ENCODE data around the gene TMUB1. TPM values are rescaled to one million over a fixed set of nuclear protein-coding genes. Genes with fewer than 3 reads are reported as not detected.

TMUB1 gene
- total and polyA plus RNA-seq, 2 donors from 2014 or later, result 36.9 to 79.9 TPM

DNA sequence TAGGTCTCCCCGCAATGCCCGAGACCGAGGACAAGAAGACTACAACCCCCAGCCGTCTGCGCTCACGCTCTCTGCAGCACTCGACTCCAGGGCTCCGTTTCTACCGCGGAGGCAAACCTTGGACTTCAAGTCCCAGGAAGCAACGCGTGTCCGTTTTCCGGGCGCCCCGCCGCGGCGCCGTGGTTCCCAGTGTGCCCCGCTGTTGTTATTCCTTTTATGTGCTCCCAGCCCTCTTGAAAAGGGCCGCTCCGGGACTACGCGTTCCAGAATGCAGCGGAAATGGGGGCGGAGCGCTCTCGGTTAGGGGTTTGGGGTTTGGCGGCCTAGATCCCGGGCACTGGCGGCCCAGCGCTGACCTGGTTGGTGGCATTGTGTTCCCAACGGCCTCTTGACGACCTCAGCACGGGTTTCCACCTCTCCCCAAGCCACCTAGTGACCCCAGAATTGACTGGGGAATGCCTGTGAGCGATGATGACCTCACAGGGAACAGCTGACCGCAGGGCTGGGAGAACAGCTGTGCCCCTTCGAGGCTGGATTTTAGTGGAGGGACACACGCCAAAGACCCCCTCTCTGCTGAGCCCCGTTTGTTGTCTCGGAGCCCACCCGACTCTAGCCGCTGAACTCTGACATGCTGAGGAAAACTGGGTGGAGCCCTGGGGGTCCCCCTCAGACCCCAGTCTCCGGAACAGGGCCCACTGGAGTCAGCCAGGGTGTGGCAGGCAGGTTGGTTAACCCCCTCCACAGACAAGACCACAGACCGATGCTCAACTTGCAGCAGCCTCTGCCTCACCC lies 25.1 kb downstream of the TMUB1 start:
- Histone ChIP-seq H3K36me3 (ENCODE audit: control insufficient read depth in 2 of 3, insufficient read depth in 3 of 3, low read length in 3 of 3) (no peaks in the 10 kb centered on the region), H3K9ac (ENCODE audit: low read length in 3 of 3) (peak overlapping the region; percentile 50 to 95 (median 93)), H3K4me1 (ENCODE audit: control insufficient read depth in 2 of 3, insufficient read depth in 2 of 3, low read depth in 1 of 3, low read length in 3 of 3) (peaks cover 4 to 36% (median 19%) of the 10 kb centered on the region in 3 donors), H3K9me3 (ENCODE audit: control insufficient read depth in 2 of 3, insufficient read depth in 1 of 3, low read length in 3 of 3) (no peaks in the 10 kb centered on the region), H3K27me3 (ENCODE audit: control insufficient read depth, insufficient read depth, low read length) (no peaks in the 10 kb centered on the region), H3K4me3 (ENCODE audit: low read length in 3 of 3) (peak overlapping the region; percentile 71 to 93 (median 82)), H3K27ac (ENCODE audit: low read depth in 2 of 2, low read length in 2 of 2) (peak overlapping the region; percentile 99 to 100)
- FAIRE-seq (peak; percentile 87), DNase-seq (peak; percentile 99 to 100 (median 99))
- intact Hi-C loops (cut with DNase I), result no loop called here
- TF ChIP-seq, protein P1, sequence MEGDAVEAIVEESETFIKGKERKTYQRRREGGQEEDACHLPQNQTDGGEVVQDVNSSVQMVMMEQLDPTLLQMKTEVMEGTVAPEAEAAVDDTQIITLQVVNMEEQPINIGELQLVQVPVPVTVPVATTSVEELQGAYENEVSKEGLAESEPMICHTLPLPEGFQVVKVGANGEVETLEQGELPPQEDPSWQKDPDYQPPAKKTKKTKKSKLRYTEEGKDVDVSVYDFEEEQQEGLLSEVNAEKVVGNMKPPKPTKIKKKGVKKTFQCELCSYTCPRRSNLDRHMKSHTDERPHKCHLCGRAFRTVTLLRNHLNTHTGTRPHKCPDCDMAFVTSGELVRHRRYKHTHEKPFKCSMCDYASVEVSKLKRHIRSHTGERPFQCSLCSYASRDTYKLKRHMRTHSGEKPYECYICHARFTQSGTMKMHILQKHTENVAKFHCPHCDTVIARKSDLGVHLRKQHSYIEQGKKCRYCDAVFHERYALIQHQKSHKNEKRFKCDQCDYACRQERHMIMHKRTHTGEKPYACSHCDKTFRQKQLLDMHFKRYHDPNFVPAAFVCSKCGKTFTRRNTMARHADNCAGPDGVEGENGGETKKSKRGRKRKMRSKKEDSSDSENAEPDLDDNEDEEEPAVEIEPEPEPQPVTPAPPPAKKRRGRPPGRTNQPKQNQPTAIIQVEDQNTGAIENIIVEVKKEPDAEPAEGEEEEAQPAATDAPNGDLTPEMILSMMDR (IDR thresholded peaks at IDR 0.05; ENCODE audit: borderline replicate concordance, extremely low read depth, insufficient read depth), result no peak

DNA sequence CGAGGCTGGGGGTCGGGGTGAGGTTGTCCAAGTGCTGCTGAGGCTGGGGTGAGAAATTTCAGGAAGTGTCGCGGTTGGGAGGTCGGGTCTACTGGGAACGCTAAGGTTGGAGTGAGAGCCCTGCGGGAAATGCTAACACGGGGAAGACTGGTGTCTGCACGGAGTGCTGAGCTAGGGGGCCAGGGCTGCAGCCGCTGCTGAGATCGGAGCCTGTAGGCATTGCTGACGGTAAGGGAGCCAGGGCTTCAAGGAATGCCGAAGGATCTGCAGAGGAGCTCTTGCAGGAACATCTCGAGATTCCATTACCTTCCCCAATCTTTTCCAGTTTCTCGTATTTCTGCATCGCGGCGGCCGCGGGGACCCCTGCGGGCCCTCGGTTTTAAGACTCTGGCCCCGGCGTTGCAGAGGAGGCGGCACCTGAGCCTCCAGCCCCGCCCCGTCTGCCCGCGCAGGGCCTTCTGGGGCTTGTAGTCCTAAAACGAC lies 25.7 kb downstream of the TMUB1 start, which contains the start of gene CDK5:
Gene CDK5, minus strand, starts transcription at position 392 of the 483 bp plus-strand sequence. Its CDS starts 49 bp downstream, at position 343.
- TF ChIP-seq, protein P1 (IDR thresholded peaks at IDR 0.05; ENCODE audit: borderline replicate concordance, extremely low read depth, insufficient read depth), result no peak
- FAIRE-seq, result no peak

DNA sequence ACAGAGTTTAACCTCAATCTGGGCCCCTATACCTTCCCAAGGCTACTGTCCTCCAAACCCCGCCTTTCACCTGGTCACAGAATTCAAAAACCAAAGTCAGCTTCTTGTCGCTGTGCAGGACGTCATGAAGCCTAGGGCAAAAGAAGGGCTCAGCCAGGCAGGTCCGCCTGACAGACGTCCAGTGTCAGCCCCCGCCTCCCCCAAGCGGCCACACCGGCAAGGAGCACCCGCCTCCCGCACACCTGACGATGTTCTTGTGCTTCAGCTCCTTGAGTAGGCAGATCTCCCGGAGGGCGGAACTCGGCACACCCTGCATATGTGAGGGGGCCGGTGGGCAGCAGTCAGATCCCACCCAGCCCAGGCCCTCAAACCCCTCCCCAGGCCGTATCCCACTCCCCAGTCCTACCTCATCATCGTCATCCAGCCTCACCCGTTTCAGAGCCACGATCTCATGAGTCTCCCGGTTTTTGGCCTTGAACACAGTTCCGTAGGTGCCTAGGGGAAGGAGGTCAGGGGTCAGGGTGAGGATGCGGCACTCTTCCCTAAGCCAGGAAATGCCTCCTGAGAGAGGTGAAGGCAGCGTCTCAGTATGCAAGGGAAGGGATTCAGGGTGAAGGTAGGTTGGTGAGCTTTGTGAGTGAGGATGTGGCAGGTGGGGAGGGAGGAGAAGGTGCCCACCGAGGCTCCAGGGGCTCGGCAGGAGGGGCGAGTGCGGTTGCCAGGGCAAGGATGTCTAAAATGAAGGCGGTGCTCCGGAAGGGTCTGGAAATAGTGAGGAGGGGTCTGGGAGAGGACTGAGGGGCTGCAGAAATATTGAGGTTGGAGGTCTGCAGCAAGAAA lies 26.4 kb downstream of the TMUB1 start:
- TF ChIP-seq, protein P1 (IDR thresholded peaks at IDR 0.05; ENCODE audit: borderline replicate concordance, extremely low read depth, insufficient read depth), result no peak
- H3K36me3 ChIP-seq (ENCODE audit: control insufficient read depth in 2 of 3, insufficient read depth in 3 of 3, low read length in 3 of 3), result no peaks in the 10 kb centered on the region
- FAIRE-seq, result no peak
- H3K9ac ChIP-seq (ENCODE audit: low read length in 3 of 3), result peak overlapping the region; percentile 40 to 74 (median 69)
- H3K27me3 ChIP-seq (ENCODE audit: control insufficient read depth, insufficient read depth, low read length), result no peaks in the 10 kb centered on the region
- peak overlapping the region; percentile 66 to 99 (median 93) for H3K4me3 ChIP-seq (ENCODE audit: low read length in 3 of 3)
- intact Hi-C loops (cut with DNase I), result no loop called here
- peaks cover 4 to 33% (median 19%) of the 10 kb centered on the region in 3 donors for H3K4me1 ChIP-seq (ENCODE audit: control insufficient read depth in 2 of 3, insufficient read depth in 2 of 3, low read depth in 1 of 3, low read length in 3 of 3)
- H3K27ac ChIP-seq (ENCODE audit: low read depth in 2 of 2, low read length in 2 of 2), result no peak overlapping the region
- peak in 3 of 5 donors; percentile 26 to 79 (median 37) for DNase-seq
- no peaks in the 10 kb centered on the region for H3K9me3 ChIP-seq (ENCODE audit: control insufficient read depth in 2 of 3, insufficient read depth in 1 of 3, low read length in 3 of 3)

More for the DNA sequence above, 25.7 kb downstream of the TMUB1 start, which contains the start of gene CDK5:
- Histone ChIP-seq H3K36me3 (ENCODE audit: control insufficient read depth in 2 of 3, insufficient read depth in 3 of 3, low read length in 3 of 3) (no peaks in the 10 kb centered on the region), H3K27me3 (ENCODE audit: control insufficient read depth, insufficient read depth, low read length) (no peaks in the 10 kb centered on the region), H3K4me1 (ENCODE audit: control insufficient read depth in 2 of 3, insufficient read depth in 2 of 3, low read depth in 1 of 3, low read length in 3 of 3) (peaks cover 4 to 36% (median 19%) of the 10 kb centered on the region in 3 donors), H3K9ac (ENCODE audit: low read length in 3 of 3) (peak within 1 kb of the TSS; percentile 50 to 95 (median 93)), H3K9me3 (ENCODE audit: control insufficient read depth in 2 of 3, insufficient read depth in 1 of 3, low read length in 3 of 3) (no peaks in the 10 kb centered on the region), H3K27ac (ENCODE audit: low read depth in 2 of 2, low read length in 2 of 2) (peak within 1 kb of the TSS; percentile 99 to 100), H3K4me3 (ENCODE audit: low read length in 3 of 3) (peak within 1 kb of the TSS; percentile 71 to 99 (median 93))
- no peak for DNase-seq
- intact Hi-C loops (cut with DNase I), result no loop called here
